IMR-90 (cell line): ENCODE data around the gene KLHL34. TPM values are rescaled to one million over a fixed set of nuclear protein-coding genes. Genes with fewer than 3 reads are reported as not detected.
A peak's percentile ranks its signal among the peaks of the same experiment; 100 is the strongest.

ENCODE experiments used
- ATAC-seq: fragments of 200-7000 bp; cut with Tn5 transposase; 2 replicates; pipeline ENCODE4 v1.9.1; 2020; ENCODE audit warnings: low read depth, mild to moderate bottlenecking, moderate library complexity
- BruUV-seq: library from RNA; stranded (reverse); fragments of 400-500 nt; replicated peaks from 2 replicates; lab custom pipeline; 2021; lab: Mats Ljungman, UMichigan
- CTCF ChIA-PET: fragments of 300-600 bp; formaldehyde crosslinking; extraction: SDS; loops from one replicate; lab custom pipeline; 2021; ENCODE audit warnings: antibody characterized with exemption; lab: Yijun Ruan, JAX
- POLR2A ChIA-PET: fragments of 300-600 bp; sonication (Branson Sonifier 250); formaldehyde crosslinking; loops from one replicate; lab custom pipeline; 2022; ENCODE audit warnings: antibody characterized with exemption; ENCODE audit not compliant: unreplicated experiment; lab: Charles Lee
- DNase-seq: peaks from one replicate; pipeline ENCODE4 v3.0.0; 2013
- H2AFZ ChIP-seq: replicated peaks from 2 replicates; pipeline ENCODE3; 2013; ENCODE audit warnings: low read length, mild to moderate bottlenecking; ENCODE audit not compliant: poor library complexity
- H2AK5ac ChIP-seq: 2 replicates; pipeline ENCODE4 v1.6.1; 2013; ENCODE audit warnings: low read depth, low read length, inconsistent platforms
- H2AK9ac ChIP-seq: replicated peaks from 2 replicates; pipeline ENCODE3; 2013; ENCODE audit warnings: mild to moderate bottlenecking, low read depth, low read length, moderate library complexity; ENCODE audit not compliant: poor library complexity
- H2BK120ac ChIP-seq: 2 replicates; pipeline ENCODE4 v1.6.1; 2013; ENCODE audit warnings: low read depth, low read length, inconsistent platforms
- H2BK15ac ChIP-seq: 3 replicates; pipeline ENCODE4 v1.6.1; 2013; ENCODE audit warnings: low read depth, low read length, inconsistent platforms
- H2BK20ac ChIP-seq: 2 replicates; pipeline ENCODE4 v1.6.1; 2013; ENCODE audit warnings: low read depth, mild to moderate bottlenecking, inconsistent platforms, low read length, moderate library complexity
- H2BK5ac ChIP-seq: 2 replicates; pipeline ENCODE4 v1.6.1; 2013; ENCODE audit warnings: mild to moderate bottlenecking, low read depth, low read length, inconsistent platforms; ENCODE audit not compliant: poor library complexity, severe bottlenecking
- H3K14ac ChIP-seq: replicated peaks from 2 replicates; pipeline ENCODE4 v1.6.1; 2013; ENCODE audit warnings: low read depth, low read length, inconsistent platforms
- H3K18ac ChIP-seq: 2 replicates; pipeline ENCODE4 v1.6.1; 2013; ENCODE audit warnings: low read depth, low read length, control low read depth
- H3K23ac ChIP-seq: 2 replicates; pipeline ENCODE4 v1.6.1; 2013; ENCODE audit warnings: low read depth, low read length, inconsistent platforms
- H3K27ac ChIP-seq: 2 replicates; pipeline ENCODE4 v1.5.1; 2013; ENCODE audit warnings: mild to moderate bottlenecking, control low read depth, low read length; ENCODE audit not compliant: insufficient read depth
- H3K27me3 ChIP-seq: 2 replicates; pipeline ENCODE4 v1.6.1; 2013; ENCODE audit warnings: low read length; ENCODE audit not compliant: control insufficient read depth, insufficient read depth
- H3K36me3 ChIP-seq: 2 replicates; pipeline ENCODE4 v1.6.1; 2013; ENCODE audit warnings: low read length, mixed read lengths; ENCODE audit not compliant: control insufficient read depth, insufficient read depth
- H3K4ac ChIP-seq: 2 replicates; pipeline ENCODE4 v1.6.1; 2013; ENCODE audit warnings: low read depth, low read length, inconsistent platforms
- H3K4me1 ChIP-seq: 2 replicates; pipeline ENCODE4 v1.6.1; 2013; ENCODE audit warnings: low read length, mixed read lengths; ENCODE audit not compliant: control insufficient read depth, insufficient read depth
- H3K4me2 ChIP-seq: 2 replicates; pipeline ENCODE4 v1.6.1; 2013; ENCODE audit warnings: low read depth, mild to moderate bottlenecking, control low read depth, low read length, moderate library complexity
- H3K4me3 ChIP-seq: 2 replicates; pipeline ENCODE4 v1.5.1; 2013; ENCODE audit warnings: low read depth, mild to moderate bottlenecking, control low read depth, low read length, moderate library complexity; ENCODE audit not compliant: insufficient read depth
- H3K56ac ChIP-seq: 2 replicates; pipeline ENCODE4 v1.6.1; 2013; ENCODE audit warnings: low read length, inconsistent platforms; ENCODE audit not compliant: insufficient read depth; ENCODE audit errors: extremely low read depth
- H3K79me1 ChIP-seq, 2 experiments: 2 replicates each; pipeline ENCODE4 v1.6.1; 2013; ENCODE audit warnings: low read length in 2 of 2, inconsistent platforms in 1 of 2, low read depth in 1 of 2
- H3K9ac ChIP-seq: 2 replicates; pipeline ENCODE4 v1.6.1; 2013; ENCODE audit warnings: low read depth, low read length, control low read depth
- H3K9me1 ChIP-seq: 2 replicates; pipeline ENCODE4 v1.6.1; 2013; ENCODE audit warnings: low read length, inconsistent platforms; ENCODE audit not compliant: insufficient read depth
- H3K9me3 ChIP-seq: 2 replicates; pipeline ENCODE4 v1.6.1; 2013; ENCODE audit warnings: low read length; ENCODE audit not compliant: control insufficient read depth, insufficient read depth
- H4K20me1 ChIP-seq: 2 replicates; pipeline ENCODE4 v1.6.1; 2013; ENCODE audit warnings: low read length, inconsistent platforms; ENCODE audit not compliant: insufficient read depth
- H4K5ac ChIP-seq: 2 replicates; pipeline ENCODE4 v1.6.1; 2013; ENCODE audit warnings: mild to moderate bottlenecking, low read depth, low read length, control low read depth
- H4K8ac ChIP-seq, 2 experiments: 2 replicates each; pipeline ENCODE4 v1.6.1; 2013; ENCODE audit warnings: low read depth in 2 of 2, low read length in 2 of 2, control low read depth in 1 of 2, inconsistent platforms in 1 of 2
- H4K91ac ChIP-seq: 2 replicates; pipeline ENCODE4 v1.6.1; 2013; ENCODE audit warnings: low read depth, low read length, inconsistent platforms; ENCODE audit not compliant: insufficient read depth
- BHLHE40 ChIP-seq: fragments of 150-350 bp; IDR thresholded peaks from 2 replicates; pipeline ENCODE4 v1.6.1; 2016; ENCODE audit warnings: mild to moderate bottlenecking, low read depth, low read length
- CEBPB ChIP-seq: IDR thresholded peaks from 2 replicates; pipeline ENCODE4 v1.6.1; 2012; ENCODE audit warnings: low read depth, low read length, improper control_type of control experiment
- CHD1 ChIP-seq: IDR thresholded peaks from 2 replicates; pipeline ENCODE4 v1.6.1; 2012; ENCODE audit warnings: low read depth, low read length, improper control_type of control experiment
- ELK1 ChIP-seq: fragments of 150-350 bp; IDR thresholded peaks from 2 replicates; pipeline ENCODE4 v1.6.1; 2016; ENCODE audit warnings: low read depth, mild to moderate bottlenecking, low read length, moderate library complexity, borderline replicate concordance
- FOS ChIP-seq: fragments of 150-350 bp; IDR thresholded peaks from 2 replicates; pipeline ENCODE4 v1.6.1; 2016; ENCODE audit warnings: low read depth, low read length
- MAFK ChIP-seq: IDR thresholded peaks from 2 replicates; pipeline ENCODE4 v1.6.1; 2012; ENCODE audit warnings: low read depth, low read length, improper control_type of control experiment
- MAZ ChIP-seq: IDR thresholded peaks from 2 replicates; pipeline ENCODE4 v1.6.1; 2012; ENCODE audit warnings: low read depth, mild to moderate bottlenecking, low read length, improper control_type of control experiment, moderate library complexity, borderline replicate concordance
- NFE2L2 ChIP-seq: fragments of 150-350 bp; IDR thresholded peaks from 2 replicates; pipeline ENCODE4 v1.6.1; 2016; ENCODE audit warnings: low read depth, mild to moderate bottlenecking, low read length
- POLR2A ChIP-seq: IDR thresholded peaks from 2 replicates; pipeline ENCODE4 v1.6.1; 2012; ENCODE audit warnings: mild to moderate bottlenecking, low read depth, low read length
- RAD21 ChIP-seq: IDR thresholded peaks from 2 replicates; pipeline ENCODE4 v1.6.1; 2012; ENCODE audit warnings: low read length, improper control_type of control experiment
- RCOR1 ChIP-seq: IDR thresholded peaks from 2 replicates; pipeline ENCODE4 v1.6.1; 2012; ENCODE audit warnings: mild to moderate bottlenecking, low read length, improper control_type of control experiment; ENCODE audit not compliant: insufficient replicate concordance
- RFX5 ChIP-seq: IDR thresholded peaks from 2 replicates; pipeline ENCODE4 v1.8.0; 2012; ENCODE audit warnings: low read depth, mild to moderate bottlenecking, low read length, moderate library complexity
- SMC3 ChIP-seq: fragments of 150-350 bp; IDR thresholded peaks from 2 replicates; pipeline ENCODE4 v1.6.1; 2016; ENCODE audit warnings: low read depth, mild to moderate bottlenecking, antibody characterized with exemption, low read length, moderate library complexity
- USF2 ChIP-seq: fragments of 150-350 bp; IDR thresholded peaks from 2 replicates; pipeline ENCODE4 v1.6.1; 2017; ENCODE audit warnings: mild to moderate bottlenecking, antibody characterized with exemption, low read length, low read depth
- WGBS, 2 experiments: methylation state at CpG; one replicate each; pipeline versions ENCODE4 v1.1.5 to v1.1.7; 2013; ENCODE audit warnings: missing lambda C conversion rate in 2 of 2; ENCODE audit not compliant: insufficient read length in 1 of 2; ENCODE audit errors: extremely low coverage in 2 of 2; 5-methylcytosine and 5-hydroxymethylcytosine counted together
- dilution Hi-C: fragments of 300-500 bp; cut with HindIII; formaldehyde crosslinking; loops from one replicate; pipeline ENCODE4 v1.14.3; 2018; ENCODE audit warnings: low sequenced_read_pairs; ENCODE audit not compliant: unreplicated experiment
- in situ Hi-C: fragments of 300-500 bp; cut with MboI; formaldehyde crosslinking; loops from 3 replicates; pipeline ENCODE4 v1.14.3; 2019; ENCODE audit warnings: low sequenced_read_pairs, inconsistent platforms, mixed read lengths
- intact Hi-C: fragments of 100-400 bp; cut with micrococcal nuclease; formaldehyde crosslinking; loops from 2 replicates; pipeline ENCODE4 v1.10.0; 2022
- polyA plus RNA-seq, 3 experiments: library from polyadenylated mRNA; depleted of rRNA; stranded (reverse); fragments of >200 nt; gene quantifications; 2 replicates each; pipeline ENCODE4 v1.2.3, GENCODE V29; 2012; ENCODE audit warnings: low replicate concordance in 1 of 3
- total RNA-seq: library from RNA; depleted of rRNA; stranded (reverse); fragments of >200 nt; gene quantifications from 2 replicates; pipeline ENCODE4 v1.2.3, GENCODE V29; 2012
- TF ChIP-seq, protein P1 (sequence below): conservative IDR thresholded peaks from 2 replicates; pipeline ENCODE4 v1.5.1; 2012; ENCODE audit warnings: mild to moderate bottlenecking, low read depth, low read length, improper control_type of control experiment

The KLHL34 gene
- total and polyA plus RNA-seq, 2 of the 4 experiments (the other 2 are of a cell fraction) = not detected

GRCh38 chrX:21638311-21638710 is 19.8 kb downstream of the KLHL34 start:
- CTCF ChIA-PET = no interaction called here
- Histone ChIP-seq H3K14ac (no peak overlapping the region), H2BK5ac (no peak overlapping the region), H3K4ac (no peak overlapping the region), H3K18ac (no peak overlapping the region), H3K27me3 (no peaks in the 10 kb centered on the region), H3K9me1 (no peaks in the 10 kb centered on the region), H3K79me1 (no peaks in the 10 kb centered on the region), H2AK9ac (no peak overlapping the region), H3K4me3 (no peak overlapping the region), H3K4me2 (no peak overlapping the region), H2BK15ac (no peak overlapping the region), H3K23ac (no peak overlapping the region), H2BK120ac (no peak overlapping the region), H3K4me1 (no peaks in the 10 kb centered on the region), H4K91ac (no peak overlapping the region), H3K27ac (no peak overlapping the region), H3K9me3 (no peaks in the 10 kb centered on the region), H3K9ac (no peak overlapping the region), H2AFZ (no peak overlapping the region), H2AK5ac (no peak overlapping the region), H4K20me1 (no peaks in the 10 kb centered on the region), H4K5ac (no peak overlapping the region), H3K56ac (no peak overlapping the region), H4K8ac (no peak overlapping the region), H2BK20ac (no peak overlapping the region), H3K36me3 (no peaks in the 10 kb centered on the region)
- in situ Hi-C loops (no loop called here), intact Hi-C loops (no loop called here), dilution Hi-C loops (no loop called here)
- WGBS, 2 experiments = no CpG with 5 or more reads among the region's 2 CpGs
- BruUV-seq = no TSS peak
- no peak for TF ChIP-seq RCOR1
- no peak for TF ChIP-seq USF2
- no peak for TF ChIP-seq FOS
- no peak for TF ChIP-seq MAZ
- no peak for TF ChIP-seq RAD21
- no peak for TF ChIP-seq POLR2A
- TF ChIP-seq, protein P1, sequence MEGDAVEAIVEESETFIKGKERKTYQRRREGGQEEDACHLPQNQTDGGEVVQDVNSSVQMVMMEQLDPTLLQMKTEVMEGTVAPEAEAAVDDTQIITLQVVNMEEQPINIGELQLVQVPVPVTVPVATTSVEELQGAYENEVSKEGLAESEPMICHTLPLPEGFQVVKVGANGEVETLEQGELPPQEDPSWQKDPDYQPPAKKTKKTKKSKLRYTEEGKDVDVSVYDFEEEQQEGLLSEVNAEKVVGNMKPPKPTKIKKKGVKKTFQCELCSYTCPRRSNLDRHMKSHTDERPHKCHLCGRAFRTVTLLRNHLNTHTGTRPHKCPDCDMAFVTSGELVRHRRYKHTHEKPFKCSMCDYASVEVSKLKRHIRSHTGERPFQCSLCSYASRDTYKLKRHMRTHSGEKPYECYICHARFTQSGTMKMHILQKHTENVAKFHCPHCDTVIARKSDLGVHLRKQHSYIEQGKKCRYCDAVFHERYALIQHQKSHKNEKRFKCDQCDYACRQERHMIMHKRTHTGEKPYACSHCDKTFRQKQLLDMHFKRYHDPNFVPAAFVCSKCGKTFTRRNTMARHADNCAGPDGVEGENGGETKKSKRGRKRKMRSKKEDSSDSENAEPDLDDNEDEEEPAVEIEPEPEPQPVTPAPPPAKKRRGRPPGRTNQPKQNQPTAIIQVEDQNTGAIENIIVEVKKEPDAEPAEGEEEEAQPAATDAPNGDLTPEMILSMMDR = no peak
- TF ChIP-seq CEBPB = no peak
- no peak for TF ChIP-seq CHD1
- TF ChIP-seq MAFK = no peak
- TF ChIP-seq ELK1 = no peak
- no peak for TF ChIP-seq SMC3
- TF ChIP-seq RFX5 = no peak
- TF ChIP-seq BHLHE40 = no peak
- TF ChIP-seq NFE2L2 = no peak
- POLR2A ChIA-PET = no interaction called here
- DNase-seq = peak; percentile 86
- ATAC-seq = peak; percentile 83
